ENCODE data around the gene CHPT1. TPM values are rescaled to one million over a fixed set of nuclear protein-coding genes. Genes with fewer than 3 reads are reported as not detected.
A peak's percentile ranks its signal among the peaks of the same experiment; 100 is the strongest.

Gene CHPT1
- total RNA-seq, 2 experiments from 2014 or later, result 17.1 to 20.0 TPM

GRCh38 chr12:101690544-101691098 is 6.8 kb upstream of the CHPT1 start:
- Mint-ChIP-seq H3K27ac (no peak overlapping the region), H3K9me3 (no peaks in the 10 kb centered on the region), H3K4me3 (no peak overlapping the region), H3K27me3 (ENCODE audit: low read depth) (no peaks in the 10 kb centered on the region), H3K4me1 (ENCODE audit: low read depth) (peaks cover 8% of the 10 kb centered on the region), H3K36me3 (ENCODE audit: low read depth) (no peaks in the 10 kb centered on the region)
- CTCF ChIA-PET, result interaction anchor here (0.6 to 1.6 kb wide), 2 partner anchors 9 to 1131 kb away, joined by 5 read pairs; no protein-coding TSS in a partner anchor
- intact Hi-C loops (cut with micrococcal nuclease), result no loop called here
- DNase-seq, result no peak

GRCh38 chr12:101691503-101692096 is 5.8 kb upstream of the CHPT1 start:
- DNase-seq, result no peak
- Mint-ChIP-seq H3K36me3 (ENCODE audit: low read depth) (no peaks in the 10 kb centered on the region), H3K9me3 (no peaks in the 10 kb centered on the region), H3K27ac (no peak overlapping the region), H3K27me3 (ENCODE audit: low read depth) (no peaks in the 10 kb centered on the region), H3K4me1 (ENCODE audit: low read depth) (peaks cover 16% of the 10 kb centered on the region), H3K4me3 (no peak overlapping the region)
- CTCF ChIA-PET, result interaction anchor here (0.6 kb wide), 1 partner anchor 1130 kb away, joined by 5 read pairs; no protein-coding TSS in a partner anchor
- intact Hi-C loops (cut with micrococcal nuclease), result no loop called here

GRCh38 chr12:101694297-101694848 is 3.1 kb upstream of the CHPT1 start:
- DNase-seq, result no peak
- peaks cover 26% of the 10 kb centered on the region for H3K4me1 Mint-ChIP-seq (ENCODE audit: low read depth)
- CTCF ChIA-PET, result no interaction called here
- no peaks in the 10 kb centered on the region for H3K9me3 Mint-ChIP-seq
- intact Hi-C loops (cut with micrococcal nuclease), result no loop called here
- no peaks in the 10 kb centered on the region for H3K36me3 Mint-ChIP-seq (ENCODE audit: low read depth)
- H3K27ac Mint-ChIP-seq, result no peak overlapping the region
- no peaks in the 10 kb centered on the region for H3K27me3 Mint-ChIP-seq (ENCODE audit: low read depth)
- H3K4me3 Mint-ChIP-seq, result no peak overlapping the region

GRCh38 chr12:101694986-101695385 is 2.5 kb upstream of the CHPT1 start:
- H3K4me3 Mint-ChIP-seq, result no peak overlapping the region
- CTCF ChIA-PET, result interaction anchor here (0.7 kb wide), 1 partner anchor 292 kb away, joined by 4 read pairs; no protein-coding TSS in a partner anchor
- no peaks in the 10 kb centered on the region for H3K9me3 Mint-ChIP-seq

GRCh38 chr12:101695706-101696105 is 1.7 kb upstream of the CHPT1 start:
- Mint-ChIP-seq H3K4me1 (ENCODE audit: low read depth) (peaks cover 38% of the 10 kb centered on the region), H3K27me3 (ENCODE audit: low read depth) (no peaks in the 10 kb centered on the region), H3K36me3 (ENCODE audit: low read depth) (no peaks in the 10 kb centered on the region), H3K27ac (no peak overlapping the region), H3K9me3 (no peaks in the 10 kb centered on the region), H3K4me3 (no peak overlapping the region)
- no peak for DNase-seq
- intact Hi-C loops (cut with micrococcal nuclease), result loop anchor here (2.0 to 5.0 kb wide), 6 partner anchors 78 to 427 kb away; partner anchors contain the start of genes ARL1, GNPTAB, NUP37 and PARPBP
- CTCF ChIA-PET, result interaction anchor here (0.7 to 1.3 kb wide), 2 partner anchors 20 to 293 kb away, joined by 3 to 4 read pairs; no protein-coding TSS in a partner anchor

More at GRCh38 chr12:101694986-101695385, 2.5 kb upstream of the CHPT1 start:
- no peak for DNase-seq
- Mint-ChIP-seq H3K27me3 (ENCODE audit: low read depth) (no peaks in the 10 kb centered on the region), H3K36me3 (ENCODE audit: low read depth) (no peaks in the 10 kb centered on the region), H3K4me1 (ENCODE audit: low read depth) (peaks cover 30% of the 10 kb centered on the region), H3K27ac (no peak overlapping the region)
- intact Hi-C loops (cut with micrococcal nuclease), result loop anchor here (5.0 kb wide), 4 partner anchors 78 to 427 kb away; partner anchors contain the start of genes NUP37, PARPBP and WASHC3

GRCh38 chr12:101696251-101697196 is 916 bp upstream of the CHPT1 start:
- intact Hi-C loops (cut with micrococcal nuclease), result loop anchor here (1.0 to 5.0 kb wide), 8 partner anchors 26 to 426 kb away; partner anchors contain the start of genes ARL1, GNPTAB, NUP37 and PARPBP
- H3K4me1 Mint-ChIP-seq (ENCODE audit: low read depth), result peaks cover 45% of the 10 kb centered on the region
- H3K9me3 Mint-ChIP-seq, result no peaks in the 10 kb centered on the region
- DNase-seq, result peak; percentile 28
- H3K27me3 Mint-ChIP-seq (ENCODE audit: low read depth), result no peaks in the 10 kb centered on the region
- peak overlapping the region; percentile 87 for H3K4me3 Mint-ChIP-seq
- H3K27ac Mint-ChIP-seq, result peak overlapping the region; percentile 80
- CTCF ChIA-PET, result interaction anchor here (1.3 kb wide), 1 partner anchor 21 kb away, joined by 3 read pairs; no protein-coding TSS in a partner anchor
- H3K36me3 Mint-ChIP-seq (ENCODE audit: low read depth), result no peaks in the 10 kb centered on the region

- Mint-ChIP-seq H3K36me3 (ENCODE audit: low read depth) (no peaks in the 10 kb centered on the region), H3K27me3 (ENCODE audit: low read depth) (no peaks in the 10 kb centered on the region), H3K4me3 (peak overlapping the region; percentile 84), H3K4me1 (ENCODE audit: low read depth) (peaks cover 45% of the 10 kb centered on the region), H3K27ac (peak overlapping the region; percentile 63), H3K9me3 (no peaks in the 10 kb centered on the region)
- CTCF ChIA-PET, result interaction anchor here (0.5 to 1.7 kb wide), 2 partner anchors 8 to 1468 kb away, joined by 4 to 5 read pairs; no protein-coding TSS in a partner anchor
- DNase-seq, result peak; percentile 23
- intact Hi-C loops (cut with micrococcal nuclease), result loop anchor here (1.0 to 5.0 kb wide), 9 partner anchors 28 to 424 kb away; partner anchors contain the start of genes ARL1, GNPTAB, NUP37 and PARPBP
These were observed 725 bp downstream of the CHPT1 start for GRCh38 chr12:101697930-101698799.

GRCh38 chr12:101698800-101699347 is 1.4 kb downstream of the CHPT1 start:
- intact Hi-C loops (cut with micrococcal nuclease), result loop anchor here (1.0 to 5.0 kb wide), 5 partner anchors 82 to 423 kb away; partner anchors contain the start of genes NUP37, PARPBP and WASHC3
- Mint-ChIP-seq H3K27me3 (ENCODE audit: low read depth) (no peaks in the 10 kb centered on the region), H3K36me3 (ENCODE audit: low read depth) (no peaks in the 10 kb centered on the region), H3K4me3 (peak overlapping the region; percentile 84), H3K9me3 (no peaks in the 10 kb centered on the region), H3K4me1 (ENCODE audit: low read depth) (peaks cover 45% of the 10 kb centered on the region), H3K27ac (no peak overlapping the region)
- DNase-seq, result peak; percentile 37
- CTCF ChIA-PET, result interaction anchor here (1.7 kb wide), 1 partner anchor 8 kb away, joined by 5 read pairs; no protein-coding TSS in a partner anchor

GRCh38 chr12:101700299-101700820 is 2.9 kb downstream of the CHPT1 start:
- DNase-seq, result no peak
- Mint-ChIP-seq H3K27ac (no peak overlapping the region), H3K36me3 (ENCODE audit: low read depth) (no peaks in the 10 kb centered on the region), H3K9me3 (no peaks in the 10 kb centered on the region), H3K27me3 (ENCODE audit: low read depth) (no peaks in the 10 kb centered on the region), H3K4me1 (ENCODE audit: low read depth) (peaks cover 40% of the 10 kb centered on the region), H3K4me3 (no peak overlapping the region)
- CTCF ChIA-PET, result interaction anchor here (0.7 kb wide), 1 partner anchor 30 kb away, joined by 6 read pairs; no protein-coding TSS in a partner anchor
- intact Hi-C loops (cut with micrococcal nuclease), result no loop called here

- Mint-ChIP-seq H3K36me3 (ENCODE audit: low read depth) (no peaks in the 10 kb centered on the region), H3K4me3 (no peak overlapping the region), H3K9me3 (no peaks in the 10 kb centered on the region), H3K27me3 (ENCODE audit: low read depth) (no peaks in the 10 kb centered on the region), H3K27ac (no peak overlapping the region), H3K4me1 (ENCODE audit: low read depth) (peaks cover 31% of the 10 kb centered on the region)
- CTCF ChIA-PET, result no interaction called here
- no peak for DNase-seq
- intact Hi-C loops (cut with micrococcal nuclease), result no loop called here
These were observed 6.0 kb downstream of the CHPT1 start for GRCh38 chr12:101703487-101703886.

All from activated naive CD4-positive, alpha-beta T cell treated with anti-CD3 and anti-CD28 coated beads for 36 hours (primary cell).